Sigmoid colon (tissue), 4 donors: ENCODE data around the gene PRICKLE2.

Source experiments
- POLR2AphosphoS5 ChIP-seq, 4 donors: sonication (generic); formaldehyde crosslinking; IDR thresholded peaks; one replicate each; pipeline ENCODE4 v1.6.1; 2017; ENCODE audit warnings: antibody characterized with exemption in 4 of 4
- TF ChIP-seq, protein P1 (sequence below), 4 experiments: fragments of 450-650 bp in 3 of 4; fragments of 200-600 bp in 1 of 4; IDR thresholded peaks; one replicate each; pipeline ENCODE4 v1.5.1; 2016 to 2019; ENCODE audit warnings: antibody characterized with exemption in 4 of 4, mild to moderate bottlenecking in 3 of 4, moderate library complexity in 2 of 4

DNA sequence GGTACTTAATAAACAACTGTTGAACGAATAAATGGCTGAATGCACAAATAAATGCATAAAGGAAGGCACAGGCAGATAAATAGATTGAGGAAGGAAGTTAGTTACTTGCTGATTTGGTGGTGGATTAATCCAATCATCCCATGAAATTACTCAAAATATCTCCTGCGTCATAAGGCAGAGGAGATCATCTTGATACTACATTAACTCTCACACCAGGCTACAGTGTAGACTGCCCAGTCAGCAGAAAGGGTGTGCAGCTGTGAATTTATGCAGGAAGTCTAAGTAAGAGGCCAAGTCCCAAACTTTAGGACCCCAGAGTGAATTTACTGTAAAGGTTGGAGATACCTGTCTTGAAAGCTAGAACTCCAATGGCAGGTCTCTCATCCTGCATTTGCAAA, 38.6 kb downstream of the PRICKLE2 start:
- no peak for TF ChIP-seq POLR2AphosphoS5 (IDR thresholded peaks at IDR 0.05)
- TF ChIP-seq, protein P1, sequence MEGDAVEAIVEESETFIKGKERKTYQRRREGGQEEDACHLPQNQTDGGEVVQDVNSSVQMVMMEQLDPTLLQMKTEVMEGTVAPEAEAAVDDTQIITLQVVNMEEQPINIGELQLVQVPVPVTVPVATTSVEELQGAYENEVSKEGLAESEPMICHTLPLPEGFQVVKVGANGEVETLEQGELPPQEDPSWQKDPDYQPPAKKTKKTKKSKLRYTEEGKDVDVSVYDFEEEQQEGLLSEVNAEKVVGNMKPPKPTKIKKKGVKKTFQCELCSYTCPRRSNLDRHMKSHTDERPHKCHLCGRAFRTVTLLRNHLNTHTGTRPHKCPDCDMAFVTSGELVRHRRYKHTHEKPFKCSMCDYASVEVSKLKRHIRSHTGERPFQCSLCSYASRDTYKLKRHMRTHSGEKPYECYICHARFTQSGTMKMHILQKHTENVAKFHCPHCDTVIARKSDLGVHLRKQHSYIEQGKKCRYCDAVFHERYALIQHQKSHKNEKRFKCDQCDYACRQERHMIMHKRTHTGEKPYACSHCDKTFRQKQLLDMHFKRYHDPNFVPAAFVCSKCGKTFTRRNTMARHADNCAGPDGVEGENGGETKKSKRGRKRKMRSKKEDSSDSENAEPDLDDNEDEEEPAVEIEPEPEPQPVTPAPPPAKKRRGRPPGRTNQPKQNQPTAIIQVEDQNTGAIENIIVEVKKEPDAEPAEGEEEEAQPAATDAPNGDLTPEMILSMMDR (IDR thresholded peaks at IDR 0.05): no peak
